CD4-positive, alpha-beta T cell treated with Interleukin-12 subunit alpha and Interleukin-12 subunit beta, for 1 hour (primary cell): Measurements from ENCODE around the gene GTF2A1.
"Not testable (repeated sequence)": the region's sequence is repeated elsewhere in the genome, so short reads cannot be mapped to it uniquely, and the experiment has no call there.

ENCODE experiments used
- DNase-seq: peaks from one replicate; pipeline ENCODE4 v3.0.0-alpha.2; 2020

GTF2A1 gene

DNA sequence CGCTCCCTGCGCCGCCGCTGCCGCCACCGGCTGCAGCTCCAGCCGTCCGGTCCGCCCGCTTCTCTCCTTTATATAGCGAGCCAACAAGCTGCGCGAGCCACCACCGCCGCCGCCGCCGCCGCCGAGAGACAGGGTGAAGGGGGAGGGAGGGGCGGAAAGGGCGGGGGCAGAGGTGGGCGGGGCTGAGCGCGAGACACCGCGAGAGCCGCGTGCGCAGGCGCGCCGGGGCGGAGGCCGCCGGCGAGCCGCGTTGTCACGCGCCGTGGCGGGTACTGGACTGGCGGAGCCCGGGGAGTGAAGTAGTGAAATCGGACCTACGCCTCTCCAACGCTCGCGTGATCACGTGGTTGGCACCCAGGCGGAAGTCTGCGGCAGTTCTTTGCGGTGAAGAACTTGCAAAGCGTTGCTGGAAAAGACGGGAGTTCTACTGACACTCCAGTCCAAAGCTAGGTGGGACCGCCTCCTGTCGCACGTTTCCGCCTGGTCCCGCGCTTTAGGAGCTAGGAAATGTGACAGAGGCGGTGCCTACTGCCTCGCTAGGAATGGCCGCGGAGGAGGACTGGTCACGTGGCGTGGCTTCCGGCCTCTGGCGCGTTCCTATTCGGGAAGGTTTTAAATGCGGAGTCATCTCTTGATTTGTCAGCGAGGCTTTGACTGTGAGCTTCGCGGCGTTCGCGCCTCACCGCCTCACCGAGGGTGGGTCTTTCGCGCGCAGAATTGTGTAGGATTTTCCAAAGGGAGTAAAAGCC lies at the start of gene GTF2A1:
TSS of gene GTF2A1 (minus strand) at position 130 of the 749 bp plus-strand sequence. CDS start 441 bp downstream, outside the sequence.
- DNase-seq = peak; percentile 96

DNA sequence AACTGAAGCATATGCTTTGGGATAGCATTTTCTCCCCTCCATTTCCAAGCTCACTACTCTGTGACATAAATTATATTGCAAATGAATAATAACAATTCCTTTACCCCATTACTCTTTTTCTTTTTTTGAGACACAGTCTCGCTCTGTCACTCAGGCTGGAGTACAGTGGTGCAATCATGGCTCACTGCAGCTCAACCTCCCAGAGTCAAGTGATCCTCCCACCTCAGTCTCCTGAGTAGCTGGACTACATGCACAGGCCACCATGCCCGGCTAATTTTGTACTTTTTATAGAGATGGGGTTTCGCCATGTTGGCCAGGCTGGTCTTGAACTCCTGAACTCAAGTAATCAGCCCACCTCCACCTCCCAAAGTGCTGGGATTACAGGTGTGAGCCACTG lies 49.2 kb upstream of the GTF2A1 start:
- DNase-seq = no peak

DNA sequence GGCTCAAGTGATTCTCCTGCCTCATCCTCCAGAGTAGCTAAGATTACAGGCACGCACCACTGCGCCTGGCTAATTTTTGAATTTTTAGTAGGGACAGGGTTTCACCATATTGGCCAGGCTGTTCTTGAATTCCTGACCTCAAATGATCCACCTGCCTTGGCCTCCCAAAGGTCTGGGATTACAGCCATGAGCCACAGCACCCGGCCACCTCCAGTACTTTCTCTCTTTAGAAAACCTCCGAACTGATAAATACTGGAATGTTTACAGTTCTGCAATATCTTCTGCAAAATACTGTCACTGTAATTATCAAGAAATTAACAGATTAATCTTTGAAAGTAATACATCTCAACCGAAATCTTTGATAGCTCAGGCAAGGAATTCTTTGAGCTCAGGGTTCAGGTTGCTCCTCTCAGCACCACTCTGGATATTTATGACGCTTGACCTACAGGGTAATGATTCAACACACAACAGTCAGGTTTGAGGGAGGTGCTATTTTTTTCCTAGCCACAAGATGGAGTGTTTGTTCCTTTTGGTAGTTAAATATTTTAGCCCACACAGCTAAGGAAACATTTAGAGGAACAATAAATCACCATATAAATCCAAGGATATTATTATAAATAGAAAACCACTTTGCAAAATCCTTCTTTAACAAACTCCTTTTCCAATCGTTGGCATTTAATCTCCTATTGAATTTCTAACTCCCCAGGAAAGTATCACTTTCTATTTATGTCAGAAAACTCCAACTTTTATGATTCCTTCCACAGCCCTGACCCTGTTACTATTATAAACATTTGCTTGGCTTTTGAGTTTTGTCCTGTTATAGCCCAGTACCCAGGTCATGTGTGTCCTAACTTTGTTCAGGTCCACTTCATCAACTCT lies 48.6 kb upstream of the GTF2A1 start:
- peak; percentile 55 for DNase-seq

DNA sequence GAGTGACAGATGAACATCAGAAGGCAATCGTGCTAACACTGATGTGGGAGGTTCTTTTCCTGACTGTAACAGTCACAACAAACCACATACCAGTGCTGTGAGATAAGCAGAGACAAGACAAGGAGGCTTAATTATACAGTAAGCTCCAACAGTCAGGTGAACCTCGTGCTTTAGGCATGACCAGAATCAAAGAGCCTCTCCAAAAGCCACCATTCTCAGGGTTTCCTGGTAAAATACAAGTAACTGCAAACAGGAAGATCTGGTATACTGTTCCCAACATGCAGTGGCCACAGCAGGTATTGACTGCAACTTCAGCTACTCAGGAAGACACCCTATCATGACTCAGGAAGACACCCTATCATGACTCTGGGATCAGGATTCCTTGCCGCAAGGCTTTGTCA lies 47.3 kb upstream of the GTF2A1 start:
- no peak for DNase-seq

DNA sequence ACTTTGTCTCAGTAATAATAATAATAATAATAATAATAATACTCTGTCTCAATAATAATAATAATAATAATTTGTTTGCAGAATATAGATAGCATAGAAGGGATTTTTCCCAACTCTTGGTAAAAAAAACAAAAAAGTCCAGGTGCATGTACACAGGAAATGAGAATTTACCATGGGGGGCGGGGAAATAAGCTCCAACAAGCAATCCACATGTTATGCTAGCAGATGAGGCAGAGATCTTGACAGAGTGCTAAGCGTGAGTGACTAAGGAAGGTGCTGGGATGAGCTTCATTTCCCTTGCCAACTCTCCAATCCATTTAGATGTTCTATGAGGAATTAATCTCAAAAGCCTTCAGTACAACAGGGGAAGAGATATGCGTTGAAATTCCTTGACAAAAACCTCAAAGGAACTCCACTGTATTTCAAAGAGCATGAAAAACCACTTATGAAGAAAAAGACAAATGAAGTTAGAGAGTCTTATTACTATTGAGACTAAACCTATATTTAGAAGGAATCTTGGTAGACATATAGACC lies 44.9 kb upstream of the GTF2A1 start:
- no peak for DNase-seq

DNA sequence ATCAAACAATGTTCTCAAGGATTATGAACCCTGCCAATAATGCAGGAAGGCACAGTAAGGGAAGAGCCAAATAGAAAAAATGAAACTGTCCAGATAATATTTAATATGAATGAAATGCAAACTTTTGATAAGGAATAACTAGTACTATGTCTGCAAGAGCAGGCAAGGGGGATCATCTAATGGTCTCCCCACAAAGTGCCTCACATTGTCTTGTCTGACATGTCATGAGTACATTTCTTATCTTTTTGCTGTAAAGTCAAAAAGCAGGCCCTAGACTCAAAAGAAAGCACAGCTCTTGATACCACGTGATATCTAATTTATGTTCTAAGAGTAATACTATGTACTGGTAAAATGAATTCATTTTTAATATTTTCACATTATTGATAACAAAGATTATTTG lies 43.9 kb upstream of the GTF2A1 start:
- no peak for DNase-seq

DNA sequence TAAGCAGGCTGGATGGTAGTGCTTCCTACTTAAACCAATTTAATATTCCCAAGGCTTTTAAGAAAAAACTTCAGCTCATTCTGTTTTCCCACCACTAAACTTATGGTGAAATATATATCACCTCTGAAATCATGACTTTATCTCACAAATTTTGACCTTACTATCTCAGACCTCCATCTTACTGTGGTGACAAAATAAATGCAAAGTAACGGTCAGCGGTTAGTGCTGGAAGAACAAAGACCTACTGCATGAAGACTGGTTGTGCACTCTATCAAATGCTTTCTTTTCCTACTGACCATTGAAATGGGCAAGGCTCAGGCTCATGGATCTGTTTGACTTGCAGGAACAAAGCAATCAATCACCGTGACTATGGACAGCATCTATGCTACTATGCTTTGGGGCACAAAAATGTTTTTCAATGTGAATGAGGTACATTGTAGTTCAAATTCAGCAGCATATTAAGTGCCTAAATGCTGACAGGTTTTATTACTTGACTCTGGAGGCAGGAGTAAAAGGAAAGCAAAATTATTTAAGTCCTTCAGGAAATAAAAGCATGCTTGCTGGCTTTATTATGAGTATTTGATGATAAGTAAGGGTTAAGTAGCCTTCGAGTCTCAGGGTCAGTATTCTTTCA lies 43.1 kb upstream of the GTF2A1 start:
- no peak for DNase-seq

DNA sequence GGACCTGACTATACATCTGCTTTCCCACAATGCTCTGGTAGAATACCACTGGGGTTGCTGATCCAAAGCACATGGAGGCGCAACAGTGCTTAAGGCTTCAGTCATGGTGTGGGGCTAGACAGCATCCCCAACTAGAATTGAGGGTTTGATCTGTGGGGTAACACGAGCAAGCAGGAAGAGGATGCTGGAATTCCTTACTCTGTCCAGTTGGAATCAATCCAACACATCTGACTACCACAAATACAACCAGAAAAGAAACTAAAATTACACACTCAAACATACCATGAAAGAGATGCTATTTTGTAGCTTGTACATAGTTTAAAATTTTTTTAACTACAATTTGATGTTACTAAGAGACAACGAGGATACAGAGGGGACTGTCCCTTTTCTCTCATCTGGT lies 40.4 kb upstream of the GTF2A1 start:
- DNase-seq = no peak

DNA sequence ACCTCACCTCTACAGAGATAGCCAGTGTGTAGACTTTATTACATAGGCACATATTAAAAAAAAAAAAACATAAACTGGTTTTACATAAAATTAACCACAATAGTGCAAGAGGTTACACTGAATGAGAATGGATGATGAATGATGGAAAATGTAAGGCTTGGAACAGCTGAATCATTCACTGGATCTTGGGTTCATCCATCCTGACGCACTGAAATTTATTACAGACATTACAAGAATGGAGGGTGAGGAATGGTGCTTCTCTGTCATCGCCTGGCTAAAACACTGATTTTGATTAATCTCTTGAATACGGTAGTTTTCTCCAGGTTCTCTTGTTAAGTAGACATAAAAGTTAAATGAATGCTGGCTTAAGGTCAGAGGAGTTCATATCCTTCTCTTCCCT lies 40.0 kb upstream of the GTF2A1 start:
- no peak for DNase-seq

DNA sequence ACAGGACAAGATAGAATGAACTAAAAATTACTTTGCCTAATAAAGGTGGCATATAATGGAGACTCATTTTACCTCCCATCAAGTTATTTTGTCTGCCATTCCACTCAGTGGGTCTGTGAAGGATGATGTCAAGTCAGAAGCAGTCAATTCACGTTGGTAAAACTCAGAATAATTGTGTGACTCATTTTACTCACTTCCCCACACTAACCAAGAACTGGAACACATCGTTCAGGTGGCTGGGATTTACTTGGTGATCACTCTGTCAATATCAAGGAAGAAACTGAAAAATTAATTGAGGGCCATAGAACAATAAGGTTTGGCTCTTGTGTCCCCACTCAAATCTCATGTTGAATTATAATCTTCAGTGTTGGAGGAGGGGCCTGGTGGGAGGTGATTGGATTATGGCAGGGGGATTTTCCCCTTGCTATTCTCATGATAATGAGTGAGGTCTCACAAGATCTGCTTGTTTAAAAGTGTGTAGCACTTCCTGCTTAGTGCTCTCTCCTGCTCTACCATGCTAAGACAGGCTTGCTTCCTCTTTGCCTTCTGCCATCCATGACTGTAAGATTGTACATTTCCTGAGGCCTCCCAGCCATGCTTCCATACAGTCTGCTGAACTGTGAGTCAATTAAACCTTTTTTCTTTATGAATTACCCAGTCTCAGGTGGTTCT lies 35.7 kb upstream of the GTF2A1 start:
- no peak for DNase-seq

DNA sequence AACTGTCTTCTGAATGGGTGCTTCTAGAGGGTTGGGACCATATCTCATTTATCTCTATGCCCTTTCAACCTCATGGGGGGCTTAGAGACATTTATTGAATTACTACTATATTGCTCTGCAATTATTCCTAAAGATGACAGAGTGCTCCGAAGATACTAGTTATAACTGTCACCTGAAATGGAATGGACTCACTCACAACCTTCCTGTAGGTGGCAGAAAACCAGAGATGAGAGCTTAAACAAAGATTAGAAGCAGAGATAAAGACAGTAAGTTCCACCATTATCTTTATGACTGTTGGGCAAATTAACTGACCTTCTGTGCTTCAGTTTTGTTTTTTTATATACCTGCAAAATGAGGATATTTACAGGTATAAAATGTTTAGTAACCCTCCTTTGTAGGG lies 31.5 kb upstream of the GTF2A1 start:
- DNase-seq = no peak

DNA sequence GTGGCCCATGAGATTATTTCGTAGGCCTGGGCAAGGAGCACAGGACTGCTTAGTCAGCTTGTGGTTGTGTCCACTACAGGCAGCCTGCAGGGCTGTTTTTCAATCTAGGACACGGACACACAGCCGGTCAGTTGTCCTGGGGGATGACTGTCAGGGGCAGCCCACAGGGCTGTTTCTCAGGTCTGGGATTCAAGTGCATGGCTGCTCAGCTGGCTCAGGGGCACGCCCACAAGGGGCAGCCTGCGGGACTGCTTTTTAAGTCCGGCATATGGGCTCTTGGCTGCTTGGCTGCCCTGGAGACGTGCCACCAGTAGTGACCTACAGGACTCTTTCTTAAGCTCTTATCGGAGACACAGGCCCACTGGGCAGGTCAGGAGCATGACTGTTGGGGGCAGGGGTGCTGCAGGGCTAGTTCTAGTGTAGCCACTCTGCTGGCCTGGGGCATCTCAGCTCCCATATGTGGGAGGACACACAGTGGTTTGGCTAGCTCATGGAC lies 26.6 kb upstream of the GTF2A1 start:
- no peak for DNase-seq

DNA sequence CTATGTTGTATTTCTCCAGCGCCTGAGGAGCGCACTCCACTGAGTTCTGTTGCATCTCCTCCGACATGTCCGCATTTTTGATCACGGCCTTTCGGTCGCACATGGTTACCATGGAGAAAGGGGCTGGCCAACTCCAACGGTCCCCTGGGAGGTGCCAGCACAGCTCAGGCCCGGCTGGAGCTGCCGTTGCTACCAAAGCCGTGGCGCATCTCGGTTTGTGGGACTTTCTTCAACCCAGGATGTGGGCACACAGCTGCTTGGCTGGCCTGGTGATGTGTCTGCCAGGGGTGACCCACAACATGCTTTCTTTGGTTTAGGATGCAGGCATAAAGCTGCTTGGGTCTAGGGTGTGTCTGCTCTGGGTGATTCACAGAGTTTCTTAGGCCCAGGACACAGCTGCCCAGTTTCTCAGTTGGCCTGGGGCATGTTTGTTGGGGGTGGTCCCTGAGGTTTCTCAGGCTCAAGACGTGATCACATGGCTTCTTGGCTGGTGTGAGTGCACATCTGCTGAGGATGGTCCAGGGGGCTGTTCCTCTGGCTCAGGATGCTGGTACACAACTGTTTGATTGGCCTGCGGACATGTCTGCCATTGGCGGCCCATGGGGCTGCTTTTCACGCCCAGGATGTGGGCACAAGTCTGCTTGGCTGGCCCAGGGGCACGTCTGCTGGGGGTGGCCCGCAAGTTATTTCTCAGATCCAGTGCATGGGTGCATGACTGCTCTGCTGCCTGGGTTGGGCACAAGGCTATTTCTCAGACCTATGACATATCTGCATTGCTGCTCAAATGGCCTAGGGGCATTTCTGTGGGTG lies 25.9 kb upstream of the GTF2A1 start:
- no peak for DNase-seq

DNA sequence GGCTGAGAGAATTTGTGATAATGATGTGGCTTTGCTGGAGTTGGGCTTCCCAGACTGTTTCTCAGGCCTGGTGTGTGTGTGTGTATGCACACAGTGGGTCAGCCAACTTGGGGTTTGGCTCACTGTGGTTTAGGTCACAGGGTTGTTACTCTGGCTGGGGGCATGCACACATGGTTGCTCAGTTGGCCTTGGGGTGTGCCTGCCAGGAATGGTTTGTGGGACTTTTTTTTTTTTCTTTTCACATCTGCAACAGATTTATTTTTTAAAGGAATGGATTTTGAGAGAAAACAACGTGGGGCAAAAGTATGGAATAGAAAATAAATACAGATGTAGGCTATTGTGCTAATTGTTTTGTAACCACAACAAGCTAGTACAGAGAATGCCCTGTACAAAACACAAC lies 25.0 kb upstream of the GTF2A1 start:
- DNase-seq = no peak

DNA sequence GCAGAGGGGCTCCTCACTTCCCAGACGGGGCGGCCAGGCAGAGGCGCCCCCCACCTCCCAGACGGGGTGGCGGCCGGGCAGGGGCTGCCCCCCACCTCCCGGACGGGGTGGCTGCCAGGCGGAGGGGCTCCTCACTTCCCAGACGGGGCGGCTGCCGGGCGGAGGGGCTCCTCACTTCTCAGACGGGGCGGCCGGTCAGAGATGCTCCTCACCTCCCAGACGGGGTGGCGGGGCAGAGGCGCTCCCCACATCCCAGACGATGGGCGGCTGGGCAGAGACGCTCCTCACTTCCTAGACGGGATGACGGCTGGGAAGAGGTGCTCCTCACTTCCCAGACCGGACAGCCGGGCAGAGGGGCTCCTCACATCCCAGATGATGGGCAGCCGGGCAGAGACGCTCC lies 23.7 kb upstream of the GTF2A1 start:
- not testable (repeated sequence) for DNase-seq

DNA sequence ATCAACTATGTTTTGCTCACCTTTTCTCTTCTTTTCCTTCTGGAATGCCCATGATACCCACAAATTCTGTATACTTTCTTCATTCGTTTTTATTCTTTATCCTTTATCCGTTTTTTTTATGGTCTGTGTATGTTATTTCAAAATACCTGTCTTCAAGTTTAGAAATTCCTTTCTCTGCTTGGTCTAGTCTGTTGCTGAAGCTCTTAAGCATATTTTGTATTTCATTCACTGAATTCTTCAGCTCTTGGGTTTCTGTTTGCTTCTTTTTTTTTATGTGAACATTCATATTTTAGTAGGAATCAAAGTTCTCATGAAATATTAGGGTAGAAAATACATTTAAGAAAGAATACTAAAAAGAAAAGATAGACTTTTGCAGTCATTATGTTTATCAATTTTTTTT lies 22.7 kb upstream of the GTF2A1 start:
- no peak for DNase-seq

DNA sequence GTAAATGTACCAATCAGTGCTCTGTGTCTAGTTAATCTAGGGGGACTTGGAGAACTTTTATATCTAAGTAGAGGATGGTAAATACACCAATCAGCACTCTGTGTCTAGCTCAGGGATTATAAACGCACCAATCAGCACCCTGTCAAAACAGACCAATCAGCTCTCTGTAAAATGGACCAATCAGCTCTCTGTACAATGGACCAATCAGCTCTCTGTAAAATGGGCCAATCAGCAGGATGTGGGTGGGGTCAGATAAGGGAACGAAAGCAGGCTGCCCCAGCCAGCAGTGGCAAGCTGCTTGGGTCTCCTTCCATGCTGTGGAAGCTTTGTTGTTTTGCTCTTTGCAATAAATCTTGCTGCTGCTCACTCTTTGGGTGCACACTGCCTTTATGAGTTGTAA lies 16.1 kb upstream of the GTF2A1 start:
- DNase-seq = not testable (repeated sequence)

DNA sequence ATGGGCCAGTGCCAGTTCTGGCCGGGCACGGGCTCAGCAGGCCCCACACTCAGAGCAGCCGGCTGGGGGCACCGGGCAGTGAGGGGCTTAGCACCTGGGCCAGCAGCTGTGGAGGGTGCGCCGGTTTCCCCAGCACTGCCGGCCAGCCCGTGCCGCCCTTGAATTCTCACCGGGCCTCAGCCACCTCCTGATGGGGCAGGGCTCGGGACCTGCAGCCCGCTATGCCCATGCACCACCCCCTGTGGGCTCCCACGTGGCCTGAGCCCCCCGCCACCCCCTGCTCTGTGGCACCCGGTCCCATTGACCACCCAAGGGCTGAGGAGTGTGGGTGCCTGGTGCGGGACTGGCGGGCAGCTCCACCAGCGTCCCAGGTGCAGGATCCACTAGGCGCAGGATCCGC lies 15.4 kb upstream of the GTF2A1 start:
- DNase-seq = no peak

DNA sequence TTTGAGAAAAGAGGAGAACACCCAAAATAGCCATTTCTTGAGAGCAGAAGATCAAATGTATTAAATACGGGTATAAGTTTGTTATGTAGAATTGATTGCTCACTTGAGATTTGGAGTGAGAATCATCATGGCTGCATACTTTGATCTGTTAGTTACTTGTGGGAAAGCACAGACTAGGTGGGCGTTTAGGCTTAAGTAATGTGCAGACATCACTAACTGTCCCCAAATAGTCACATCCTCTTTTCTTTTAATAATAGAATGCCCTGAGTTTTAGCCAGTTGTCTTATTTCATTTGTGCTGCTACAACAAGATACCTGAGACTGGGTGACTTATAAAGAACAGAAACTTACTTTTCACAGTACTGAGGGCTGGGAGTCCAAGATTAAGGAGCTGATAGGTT lies 14.3 kb upstream of the GTF2A1 start:
- no peak for DNase-seq

DNA sequence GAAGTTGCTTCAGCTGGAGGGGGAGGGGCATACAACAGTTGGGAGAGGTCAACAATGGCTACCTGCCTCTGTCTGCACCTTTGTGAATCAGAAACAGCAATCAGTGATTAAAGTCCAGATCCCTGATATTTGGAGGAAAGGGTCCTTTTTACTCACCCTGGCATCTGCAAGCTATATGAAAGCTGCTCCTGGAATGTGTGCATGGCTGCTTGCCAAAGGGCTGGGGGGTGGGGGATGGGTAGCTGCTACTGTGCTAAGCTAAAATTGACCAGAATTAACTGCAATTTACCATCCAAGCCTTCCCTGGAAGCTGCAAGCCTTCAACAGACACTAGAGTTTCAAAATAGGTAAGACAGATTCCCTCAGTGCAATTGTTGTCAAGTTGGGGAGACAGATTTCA lies 13.5 kb upstream of the GTF2A1 start:
- no peak for DNase-seq

DNA sequence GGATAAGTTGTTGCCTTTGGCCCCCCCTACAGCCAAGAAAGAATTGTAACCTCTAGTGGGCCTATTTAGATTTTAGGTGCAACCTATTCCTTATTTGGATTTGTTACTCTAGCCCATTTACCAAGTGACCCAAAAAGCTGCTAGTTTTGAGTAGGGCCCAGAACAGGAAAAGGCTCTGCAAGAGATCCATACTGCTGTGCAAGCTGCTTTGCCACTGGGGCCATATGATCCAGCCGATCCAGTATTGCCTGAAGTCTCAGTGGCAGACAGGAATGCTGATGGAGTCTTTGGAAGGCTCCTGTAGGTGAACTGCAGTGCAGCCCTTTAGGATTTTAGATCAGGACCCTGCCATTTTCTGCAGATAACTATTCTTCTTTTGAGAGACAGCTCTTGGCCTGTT lies 12.9 kb upstream of the GTF2A1 start:
- no peak for DNase-seq

DNA sequence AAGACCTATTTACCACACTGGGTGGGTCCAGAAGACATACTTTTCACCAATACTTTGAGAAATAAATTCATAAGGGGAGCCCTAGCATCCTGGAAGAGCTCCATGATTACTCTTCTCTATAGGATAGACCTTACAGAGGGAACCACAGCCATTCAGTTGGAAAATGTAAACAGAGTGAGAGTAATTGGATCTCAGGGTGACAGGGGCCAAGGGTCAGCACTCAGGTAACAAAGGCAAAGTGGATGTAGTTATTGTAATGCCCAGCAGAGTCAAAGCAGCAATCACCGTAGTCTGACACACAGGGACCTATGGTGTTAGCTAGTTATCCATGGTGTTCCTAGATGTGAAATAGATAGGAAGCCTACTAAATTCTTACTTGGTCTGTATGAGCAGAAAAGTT lies 10.8 kb upstream of the GTF2A1 start:
- no peak for DNase-seq
